ENCODE results near the gene TTC27.

TTC27 gene

DNA sequence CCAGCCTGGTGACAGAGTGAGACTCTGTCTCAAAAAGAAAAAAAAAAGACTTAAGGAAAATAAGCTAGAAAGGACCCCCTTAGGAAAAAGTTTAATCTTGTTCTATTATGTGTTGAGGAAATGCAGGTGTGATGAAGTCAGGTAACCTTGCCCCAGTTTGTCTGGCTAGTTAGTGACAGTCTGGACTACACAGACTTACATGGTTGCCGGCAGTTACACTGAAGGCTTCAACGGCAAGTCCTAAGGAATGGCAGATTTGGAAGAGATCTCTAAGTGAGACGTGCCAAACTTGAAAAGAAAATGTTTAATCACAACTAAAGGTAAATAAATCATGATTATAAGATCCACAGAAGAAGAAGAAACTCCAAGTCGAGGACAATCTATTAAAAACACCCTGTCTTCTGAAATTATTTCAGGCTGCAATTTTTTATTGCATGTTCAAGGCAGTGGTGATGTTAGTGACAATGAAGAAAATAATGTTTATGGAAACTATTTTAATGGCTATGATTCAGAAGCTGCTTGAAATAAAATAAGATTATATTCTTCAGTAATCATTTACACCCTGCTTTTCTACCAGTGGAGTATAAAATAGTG, 84.2 kb downstream of the TTC27 start:
- H3K27me3 ChIP-seq, result no peaks in the 10 kb centered on the region
- peaks cover 4 to 10% (median 7%) of the 10 kb centered on the region in 11 experiments; a peak in 15 of 22 replicates for H3K9me3 ChIP-seq (replicated peaks in 1 of 11)
- H4K20me1 ChIP-seq, result no peaks in the 10 kb centered on the region
- peaks cover 0 to 17% (median 0%) of the 10 kb centered on the region in 10 experiments; a peak in 5 of 20 replicates for H3K4me1 ChIP-seq
- H3K36me3 ChIP-seq, result peaks cover 13 to 56% (median 34%) of the 10 kb centered on the region in 11 experiments; a peak in 20 of 22 replicates
- TF ChIP-seq Cebpa-rat (IDR thresholded peaks at IDR 0.05), result no peak
- no peak overlapping the region for H3K9ac ChIP-seq
- H3K27ac ChIP-seq, result no peak overlapping the region
- H3K4me3 ChIP-seq, result no peak overlapping the region
- H3K4me2 ChIP-seq, result no peak overlapping the region; a peak in 1 of 22 replicates

DNA sequence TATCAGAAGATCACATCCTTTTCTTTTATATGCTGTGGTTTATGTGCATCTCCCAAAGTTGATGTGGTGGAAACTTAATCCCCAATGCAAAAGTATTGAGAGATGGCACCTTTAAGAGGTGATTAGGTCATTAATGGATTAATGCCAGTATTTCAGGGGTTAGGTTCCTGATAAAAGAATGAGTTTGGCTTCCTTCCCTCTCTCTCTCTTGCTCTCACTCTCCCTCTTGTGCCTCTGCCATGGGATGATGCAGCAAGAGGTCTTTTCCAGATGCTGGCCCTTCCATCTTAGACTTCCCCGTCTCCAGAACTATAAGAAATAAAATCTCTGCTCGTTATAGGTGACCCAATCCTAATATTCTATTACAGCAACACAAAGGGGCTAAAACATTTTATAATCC, 85.0 kb downstream of the TTC27 start:
- Histone ChIP-seq H3K9ac (no peak overlapping the region), H3K9me3 (replicated peaks in 1 of 11) (peaks cover 4 to 10% (median 7%) of the 10 kb centered on the region in 11 experiments; a peak in 15 of 22 replicates), H3K4me3 (no peak overlapping the region), H3K4me1 (peaks cover 0 to 17% (median 0%) of the 10 kb centered on the region in 10 experiments; a peak in 5 of 20 replicates), H4K20me1 (no peaks in the 10 kb centered on the region), H3K36me3 (peaks cover 9 to 49% (median 27%) of the 10 kb centered on the region in 11 experiments; a peak in 17 of 22 replicates), H3K27ac (no peak overlapping the region), H3K4me2 (no peak overlapping the region), H3K27me3 (no peaks in the 10 kb centered on the region)
- TF ChIP-seq Cebpa-rat (IDR thresholded peaks at IDR 0.05), result no peak

DNA sequence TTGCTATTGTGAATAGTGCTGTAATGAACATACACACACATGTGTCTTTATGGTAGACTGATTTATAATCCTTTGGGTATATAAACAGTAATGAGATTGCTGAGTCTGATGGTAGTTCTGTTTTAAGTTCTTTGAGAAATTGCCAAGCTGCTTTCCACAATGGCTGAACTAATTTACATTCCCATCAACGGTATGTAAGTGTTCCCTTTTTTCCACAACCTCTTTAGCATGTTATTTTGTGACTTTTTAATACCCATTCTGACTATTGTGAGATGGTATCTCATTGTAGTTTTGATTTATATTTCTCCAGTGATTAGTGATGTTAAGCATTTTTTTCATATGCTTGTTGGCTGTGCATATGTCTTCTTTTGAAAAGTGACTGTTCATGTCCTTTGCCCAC, 86.7 kb downstream of the TTC27 start:
- Histone ChIP-seq H3K4me1 (peaks cover 0 to 17% (median 0%) of the 10 kb centered on the region in 10 experiments; a peak in 5 of 20 replicates), H3K9ac (no peak overlapping the region), H3K27me3 (no peaks in the 10 kb centered on the region), H3K36me3 (peaks cover 8 to 50% (median 27%) of the 10 kb centered on the region in 11 experiments; a peak in 18 of 22 replicates), H3K4me3 (no peak overlapping the region), H3K4me2 (no peak overlapping the region), H3K9me3 (replicated peaks in 1 of 11) (peaks cover 4 to 10% (median 7%) of the 10 kb centered on the region in 11 experiments; a peak in 15 of 22 replicates), H3K27ac (no peak overlapping the region), H4K20me1 (no peaks in the 10 kb centered on the region)
- TF ChIP-seq Cebpa-rat (IDR thresholded peaks at IDR 0.05), result no peak

DNA sequence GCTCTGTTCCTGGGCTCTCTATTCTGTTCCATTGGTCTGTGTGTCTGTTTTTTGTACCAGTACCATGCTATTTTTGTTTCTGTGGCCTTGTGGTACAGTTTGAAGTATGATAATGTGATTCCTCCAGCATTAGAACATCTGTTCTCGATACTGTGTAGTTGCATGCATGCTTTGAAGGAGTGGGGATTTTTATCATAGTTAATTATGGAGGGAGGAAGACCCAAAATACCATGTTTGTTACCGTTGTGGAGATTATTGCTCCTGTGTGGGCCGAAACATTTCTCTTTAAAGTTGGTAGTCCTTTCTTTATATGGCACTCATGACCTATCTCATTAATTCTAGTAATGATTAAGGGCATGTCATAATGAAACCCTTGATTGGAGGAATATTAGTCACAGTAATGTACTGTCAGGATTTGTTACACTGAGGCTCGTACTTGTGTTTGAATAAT, 87.6 kb downstream of the TTC27 start:
- H3K4me2 ChIP-seq, result no peak overlapping the region

DNA sequence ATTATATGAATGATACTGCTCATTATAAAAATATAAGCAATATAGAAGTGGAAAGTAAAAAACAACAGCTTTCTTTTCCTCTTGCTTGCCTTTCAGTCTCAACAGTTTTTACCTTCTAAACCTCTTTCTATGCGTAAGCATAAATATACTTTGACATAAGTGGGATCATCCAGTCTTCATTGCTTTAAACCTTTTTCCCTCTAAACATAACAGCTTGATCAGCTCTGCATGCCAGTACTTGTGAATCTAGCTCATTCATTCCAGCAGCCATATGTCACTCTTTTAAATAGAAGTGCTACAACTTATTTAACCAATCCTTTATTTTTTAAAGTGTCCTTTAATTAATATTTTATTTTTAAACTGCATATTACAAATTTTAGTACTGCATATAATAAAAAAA, 88.1 kb downstream of the TTC27 start:
- no peaks in the 10 kb centered on the region for H3K27me3 ChIP-seq
- no peaks in the 10 kb centered on the region for H4K20me1 ChIP-seq
- no peak overlapping the region for H3K9ac ChIP-seq
- H3K4me3 ChIP-seq, result no peak overlapping the region
- peaks cover 6 to 63% (median 30%) of the 10 kb centered on the region in 11 experiments; a peak in 18 of 22 replicates for H3K36me3 ChIP-seq
- H3K27ac ChIP-seq, result no peak overlapping the region
- no peak overlapping the region for H3K4me2 ChIP-seq
- H3K9me3 ChIP-seq (replicated peaks in 1 of 11), result peaks cover 4 to 10% (median 7%) of the 10 kb centered on the region in 11 experiments; a peak in 15 of 22 replicates
- H3K4me1 ChIP-seq, result peaks cover 0 to 10% (median 0%) of the 10 kb centered on the region in 10 experiments; a peak in 5 of 20 replicates
- TF ChIP-seq Cebpa-rat (IDR thresholded peaks at IDR 0.05), result no peak

More for the DNA sequence above, 87.6 kb downstream of the TTC27 start:
- Histone ChIP-seq H3K36me3 (peaks cover 6 to 59% (median 27%) of the 10 kb centered on the region in 11 experiments; a peak in 18 of 22 replicates), H4K20me1 (no peaks in the 10 kb centered on the region), H3K4me3 (no peak overlapping the region), H3K27me3 (no peaks in the 10 kb centered on the region), H3K4me1 (peaks cover 0 to 16% (median 0%) of the 10 kb centered on the region in 10 experiments; a peak in 5 of 20 replicates), H3K9me3 (replicated peaks in 1 of 11) (peaks cover 4 to 10% (median 7%) of the 10 kb centered on the region in 11 experiments; a peak in 15 of 22 replicates), H3K9ac (no peak overlapping the region), H3K27ac (no peak overlapping the region)
- no peak for TF ChIP-seq Cebpa-rat (IDR thresholded peaks at IDR 0.05)

DNA sequence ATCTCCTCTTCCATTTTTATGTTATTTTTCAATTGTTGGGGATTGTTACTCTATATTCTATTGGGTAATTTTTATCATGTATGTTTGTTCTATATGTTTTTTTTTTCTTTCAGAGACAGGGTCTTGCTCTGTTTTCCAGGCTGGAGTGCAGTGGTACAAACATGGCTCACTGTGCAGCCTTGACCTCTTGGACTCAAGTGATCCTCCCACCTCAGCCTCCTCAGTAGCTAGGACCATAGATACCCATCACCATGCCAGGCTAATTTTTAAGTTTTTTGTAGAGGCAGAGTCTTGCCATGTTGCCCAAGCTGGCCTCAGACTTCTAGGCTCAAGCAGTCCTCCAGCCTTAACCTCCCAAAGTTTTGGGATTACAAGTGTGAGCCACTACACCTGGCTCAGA, 88.7 kb downstream of the TTC27 start:
- Histone ChIP-seq H3K27ac (no peak overlapping the region), H3K9me3 (replicated peaks in 1 of 11) (peaks cover 4 to 10% (median 7%) of the 10 kb centered on the region in 11 experiments; a peak in 15 of 22 replicates), H4K20me1 (no peaks in the 10 kb centered on the region), H3K36me3 (peaks cover 9 to 67% (median 36%) of the 10 kb centered on the region in 11 experiments; a peak in 19 of 22 replicates), H3K4me3 (no peak overlapping the region), H3K27me3 (no peaks in the 10 kb centered on the region), H3K9ac (no peak overlapping the region), H3K4me2 (no peak overlapping the region), H3K4me1 (peaks cover 0 to 4% (median 0%) of the 10 kb centered on the region in 10 experiments; a peak in 4 of 20 replicates)
- no peak for TF ChIP-seq Cebpa-rat (IDR thresholded peaks at IDR 0.05)

DNA sequence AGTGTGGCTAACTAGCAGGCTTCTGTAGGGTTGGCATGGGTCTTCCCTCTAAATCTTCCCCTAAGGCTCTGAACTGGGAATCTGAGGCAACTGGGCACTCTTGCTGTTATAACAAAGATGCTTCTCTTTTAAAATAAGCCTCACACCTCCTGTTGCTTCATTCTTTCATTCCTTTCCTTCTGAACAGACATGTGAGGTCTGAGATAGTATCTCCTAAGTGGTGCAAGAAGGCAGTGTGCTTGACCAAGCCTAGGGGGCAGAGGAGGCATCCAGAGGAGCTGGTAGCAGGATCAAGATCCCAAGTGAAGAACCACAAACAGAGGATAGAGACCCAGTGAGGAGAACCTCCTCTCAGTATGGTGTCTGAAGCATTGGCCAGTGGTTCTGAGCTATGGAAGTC, 90.9 kb downstream of the TTC27 start:
- no peaks in the 10 kb centered on the region for H3K27me3 ChIP-seq
- peaks cover 4 to 18% (median 7%) of the 10 kb centered on the region in 11 experiments; a peak in 15 of 22 replicates for H3K9me3 ChIP-seq (replicated peaks in 1 of 11)
- H3K36me3 ChIP-seq, result peaks cover 8 to 59% (median 38%) of the 10 kb centered on the region in 11 experiments; a peak in 19 of 22 replicates
- H3K9ac ChIP-seq, result no peak overlapping the region
- H4K20me1 ChIP-seq, result no peaks in the 10 kb centered on the region
- no peak overlapping the region for H3K27ac ChIP-seq
- H3K4me3 ChIP-seq, result no peak overlapping the region
- H3K4me1 ChIP-seq, result no peaks in the 10 kb centered on the region
- no peak for TF ChIP-seq Cebpa-rat (IDR thresholded peaks at IDR 0.05)
- H3K4me2 ChIP-seq, result no peak overlapping the region

DNA sequence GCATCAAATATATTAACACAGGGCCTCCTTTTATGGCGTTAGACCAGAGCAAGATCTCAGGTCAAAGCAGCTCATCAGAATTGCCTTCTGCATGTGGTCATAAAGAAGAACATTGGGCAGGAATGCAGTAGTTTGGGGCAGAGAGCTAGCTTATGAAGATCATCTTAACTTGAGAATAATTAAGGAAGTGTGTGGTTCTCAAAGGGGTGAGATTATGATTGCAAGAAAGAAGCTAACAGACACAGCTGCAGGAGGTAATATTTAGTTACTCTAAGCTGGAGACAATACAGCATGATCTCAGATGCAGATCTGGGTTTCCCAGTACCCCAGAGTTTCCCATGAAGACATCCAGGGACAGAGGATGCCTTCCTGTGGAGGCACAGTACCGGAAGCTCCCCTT, 91.6 kb downstream of the TTC27 start:
- Histone ChIP-seq H3K9ac (no peak overlapping the region), H3K9me3 (replicated peaks in 1 of 11) (peaks cover 0 to 17% (median 6%) of the 10 kb centered on the region in 11 experiments; a peak in 11 of 22 replicates), H3K27ac (no peak overlapping the region)

DNA sequence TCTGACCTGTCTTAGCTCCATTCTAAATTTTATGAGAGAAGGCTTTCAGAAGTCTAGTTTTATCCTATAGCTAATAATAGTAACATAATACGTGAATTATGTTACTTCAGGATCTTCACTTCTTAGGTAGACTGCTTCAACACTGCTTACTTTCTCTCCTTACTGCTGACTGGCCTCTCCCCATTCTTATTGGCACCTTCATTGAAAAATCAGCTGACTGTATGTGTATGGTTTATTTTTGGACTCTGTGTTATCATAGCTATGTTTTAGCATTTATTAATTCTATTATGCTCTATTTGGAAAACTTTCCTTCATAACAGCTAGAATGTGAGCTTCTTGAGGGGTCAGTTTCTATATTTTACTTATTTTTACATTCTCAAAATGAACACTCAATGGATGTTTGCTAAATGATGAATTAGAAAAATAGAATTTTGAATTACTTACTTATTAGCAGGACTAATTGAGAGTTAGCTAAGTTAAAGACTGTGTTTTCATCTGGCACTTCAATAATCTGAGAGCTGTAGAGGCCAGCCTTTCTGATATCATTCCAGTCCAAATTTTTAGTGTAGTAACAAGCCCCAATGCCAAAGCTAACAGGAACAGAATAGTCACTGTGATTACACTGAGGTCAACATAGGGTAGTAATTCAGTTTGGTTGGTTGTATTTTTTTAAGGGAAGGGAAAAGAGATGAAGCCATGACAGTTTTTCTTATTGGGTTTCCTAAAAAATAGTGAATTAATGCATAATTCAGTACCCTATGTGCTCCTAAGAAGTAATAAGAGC, 92.3 kb downstream of the TTC27 start:
- no peak for TF ChIP-seq Cebpa-rat (IDR thresholded peaks at IDR 0.05)

More for the DNA sequence above, 91.6 kb downstream of the TTC27 start:
- H3K27me3 ChIP-seq, result no peaks in the 10 kb centered on the region
- no peak overlapping the region for H3K4me2 ChIP-seq
- no peaks in the 10 kb centered on the region for H4K20me1 ChIP-seq
- no peaks in the 10 kb centered on the region for H3K4me1 ChIP-seq
- no peak for TF ChIP-seq Cebpa-rat (IDR thresholded peaks at IDR 0.05)
- H3K4me3 ChIP-seq, result no peak overlapping the region
- H3K36me3 ChIP-seq, result peaks cover 5 to 58% (median 32%) of the 10 kb centered on the region in 11 experiments; a peak in 17 of 22 replicates

More for the DNA sequence above, 92.3 kb downstream of the TTC27 start:
- Histone ChIP-seq H3K9me3 (replicated peaks in 1 of 11) (peaks cover 3 to 19% (median 11%) of the 10 kb centered on the region in 11 experiments; a peak in 17 of 22 replicates), H3K9ac (no peak overlapping the region), H3K27me3 (no peaks in the 10 kb centered on the region), H3K36me3 (peaks cover 7 to 64% (median 37%) of the 10 kb centered on the region in 11 experiments; a peak in 18 of 22 replicates), H3K4me3 (no peak overlapping the region), H3K27ac (no peak overlapping the region), H3K4me2 (no peak overlapping the region), H4K20me1 (no peaks in the 10 kb centered on the region), H3K4me1 (no peaks in the 10 kb centered on the region)

All from BLaER1 treated with 17β-estradiol and CSF1 and Interleukin-3, amounts not matched to agents 10 nM and 100 nM (cell line).